Activated naive CD8-positive, alpha-beta T cell treated with anti-CD3 and anti-CD28 coated beads, Interleukin-2, amount 10 ng/mL, durations not matched to agents 7 days and 5 days (primary cell): ENCODE results near the gene FKBP8. TPM values are rescaled to one million over a fixed set of nuclear protein-coding genes. Genes with fewer than 3 reads are reported as not detected.

ENCODE experiments used
- ATAC-seq: fragments of 150-1000 bp; cut with Tn5 transposase; one replicate; pipeline ENCODE4 v1.10.0; 2021; ENCODE audit warnings: low read depth, moderate library complexity
- POLR2A ChIA-PET: fragments of 350-600 bp; sonication (Branson Sonifier 250); formaldehyde crosslinking; loops from one replicate; lab custom pipeline; 2021; ENCODE audit warnings: antibody characterized with exemption; lab: Charles Lee
- DNase-seq: peaks from one replicate; pipeline ENCODE4 v3.0.0; 2021
- H3K27ac Mint-ChIP-seq: one replicate; pipeline ENCODE4 v1.8.0; 2022; ENCODE audit warnings: mild to moderate bottlenecking, mixed read lengths
- H3K27me3 Mint-ChIP-seq: one replicate; pipeline ENCODE4 v1.8.0; 2022; ENCODE audit warnings: mild to moderate bottlenecking, moderate library complexity, mixed read lengths
- H3K36me3 Mint-ChIP-seq: one replicate; pipeline ENCODE4 v1.8.0; 2021; ENCODE audit warnings: mild to moderate bottlenecking, mixed read lengths
- H3K4me1 Mint-ChIP-seq: one replicate; pipeline ENCODE4 v1.8.0; 2021; ENCODE audit warnings: mixed read lengths
- H3K4me3 Mint-ChIP-seq: one replicate; pipeline ENCODE4 v1.8.0; 2022; ENCODE audit warnings: mild to moderate bottlenecking, moderate library complexity, mixed read lengths
- H3K9me3 Mint-ChIP-seq: one replicate; pipeline ENCODE4 v1.8.0; 2021; ENCODE audit warnings: mixed read lengths
- total RNA-seq, 2 experiments: library from RNA; stranded (reverse); gene quantifications; one replicate each; pipeline ENCODE4 v1.2.3, GENCODE V29; 2021

The FKBP8 gene
- total RNA-seq, 2 experiments from 2014 or later = 261 to 275 TPM

- DNase-seq = no peak
- Mint-ChIP-seq H3K9me3 (no peaks in the 10 kb centered on the region), H3K4me3 (no peak overlapping the region), H3K36me3 (no peaks in the 10 kb centered on the region), H3K27ac (no peak overlapping the region), H3K4me1 (peaks cover 73% of the 10 kb centered on the region), H3K27me3 (no peaks in the 10 kb centered on the region)
- no peak for ATAC-seq
- POLR2A ChIA-PET = interaction anchor here (0.6 to 1.4 kb wide), 2 partner anchors 8 to 20 kb away, joined by 3 to 7 read pairs; no protein-coding TSS in a partner anchor
Measured at GRCh38 chr19:18502246-18502637, 41.1 kb downstream of the FKBP8 start.

GRCh38 chr19:18501832-18502231 lies 41.5 kb downstream of the FKBP8 start:
- no peak overlapping the region for H3K4me3 Mint-ChIP-seq
- H3K27ac Mint-ChIP-seq = peak overlapping the region; percentile 42
- ATAC-seq (no peak), DNase-seq (no peak)
- POLR2A ChIA-PET = interaction anchor here (0.6 kb wide), 1 partner anchor 8 kb away, joined by 3 read pairs; no protein-coding TSS in a partner anchor
- no peaks in the 10 kb centered on the region for H3K36me3 Mint-ChIP-seq
- no peaks in the 10 kb centered on the region for H3K27me3 Mint-ChIP-seq
- peaks cover 73% of the 10 kb centered on the region for H3K4me1 Mint-ChIP-seq
- no peaks in the 10 kb centered on the region for H3K9me3 Mint-ChIP-seq

GRCh38 chr19:18501351-18501750 lies 42.0 kb downstream of the FKBP8 start:
- H3K4me1 Mint-ChIP-seq = peaks cover 73% of the 10 kb centered on the region
- peak overlapping the region; percentile 42 for H3K27ac Mint-ChIP-seq
- no peaks in the 10 kb centered on the region for H3K9me3 Mint-ChIP-seq
- no peaks in the 10 kb centered on the region for H3K27me3 Mint-ChIP-seq
- H3K36me3 Mint-ChIP-seq = no peaks in the 10 kb centered on the region
- DNase-seq (no peak), ATAC-seq (no peak)
- no peak overlapping the region for H3K4me3 Mint-ChIP-seq
- POLR2A ChIA-PET = no interaction called here

- Mint-ChIP-seq H3K4me1 (peaks cover 73% of the 10 kb centered on the region), H3K36me3 (no peaks in the 10 kb centered on the region), H3K27me3 (no peaks in the 10 kb centered on the region), H3K27ac (peak overlapping the region; percentile 38), H3K9me3 (no peaks in the 10 kb centered on the region), H3K4me3 (no peak overlapping the region)
- DNase-seq (no peak), ATAC-seq (no peak)
- POLR2A ChIA-PET = no interaction called here
Measured at GRCh38 chr19:18500799-18501198, 42.6 kb downstream of the FKBP8 start.

GRCh38 chr19:18500376-18500775 lies 43.0 kb downstream of the FKBP8 start:
- ATAC-seq (no peak), DNase-seq (no peak)
- Mint-ChIP-seq H3K27me3 (no peaks in the 10 kb centered on the region), H3K27ac (peak overlapping the region; percentile 38), H3K4me1 (peaks cover 72% of the 10 kb centered on the region), H3K36me3 (no peaks in the 10 kb centered on the region), H3K4me3 (peak overlapping the region; percentile 49), H3K9me3 (no peaks in the 10 kb centered on the region)
- POLR2A ChIA-PET = interaction anchor here (0.7 kb wide), 1 partner anchor 70 kb away, joined by 3 read pairs; no protein-coding TSS in a partner anchor

GRCh38 chr19:18499055-18499775 lies 44.2 kb downstream of the FKBP8 start:
- DNase-seq = no peak
- Mint-ChIP-seq H3K4me1 (peaks cover 68% of the 10 kb centered on the region), H3K4me3 (no peak overlapping the region), H3K27me3 (no peaks in the 10 kb centered on the region), H3K9me3 (no peaks in the 10 kb centered on the region), H3K27ac (peak overlapping the region; percentile 64), H3K36me3 (no peaks in the 10 kb centered on the region)
- POLR2A ChIA-PET = interaction anchor here (0.5 to 1.3 kb wide), 6 partner anchors 8 to 295 kb away, joined by 3 to 4 read pairs (median 4); no protein-coding TSS in a partner anchor
- ATAC-seq = no peak

- Mint-ChIP-seq H3K27ac (peak overlapping the region; percentile 58), H3K27me3 (no peaks in the 10 kb centered on the region), H3K4me3 (no peak overlapping the region), H3K4me1 (peaks cover 61% of the 10 kb centered on the region), H3K9me3 (no peaks in the 10 kb centered on the region), H3K36me3 (no peaks in the 10 kb centered on the region)
- DNase-seq (no peak), ATAC-seq (no peak)
- POLR2A ChIA-PET = interaction anchor here (0.7 to 2.6 kb wide), 8 partner anchors 8 to 205 kb away, joined by 4 to 25 read pairs (median 5); partner anchors contain the start of gene UBA52
Measured at GRCh38 chr19:18496980-18497256, 46.5 kb downstream of the FKBP8 start.

GRCh38 chr19:18496167-18496979 lies 47.0 kb downstream of the FKBP8 start:
- Mint-ChIP-seq H3K36me3 (no peaks in the 10 kb centered on the region), H3K27me3 (no peaks in the 10 kb centered on the region), H3K4me3 (peak overlapping the region; percentile 46), H3K4me1 (peaks cover 57% of the 10 kb centered on the region), H3K27ac (peak overlapping the region; percentile 80), H3K9me3 (no peaks in the 10 kb centered on the region)
- DNase-seq (no peak), ATAC-seq (peak; percentile 92)
- POLR2A ChIA-PET = interaction anchor here (0.9 to 2.6 kb wide), 8 partner anchors 8 to 204 kb away, joined by 4 to 25 read pairs (median 5); partner anchors contain the start of genes ELL and UBA52

- H3K4me1 Mint-ChIP-seq = peaks cover 52% of the 10 kb centered on the region
- H3K27ac Mint-ChIP-seq = peak overlapping the region; percentile 81
- POLR2A ChIA-PET = interaction anchor here (1.0 to 2.6 kb wide), 5 partner anchors 12 to 94 kb away, joined by 5 to 25 read pairs (median 7); partner anchors contain the start of genes ELL and UBA52
- no peaks in the 10 kb centered on the region for H3K36me3 Mint-ChIP-seq
- H3K27me3 Mint-ChIP-seq = no peaks in the 10 kb centered on the region
- DNase-seq (no peak), ATAC-seq (no peak)
- H3K9me3 Mint-ChIP-seq = no peaks in the 10 kb centered on the region
- H3K4me3 Mint-ChIP-seq = peak overlapping the region; percentile 48
Measured at GRCh38 chr19:18495204-18495911, 48.0 kb downstream of the FKBP8 start.

- Mint-ChIP-seq H3K4me1 (peaks cover 42% of the 10 kb centered on the region), H3K9me3 (no peaks in the 10 kb centered on the region), H3K4me3 (peak overlapping the region; percentile 15), H3K27me3 (no peaks in the 10 kb centered on the region), H3K36me3 (no peaks in the 10 kb centered on the region), H3K27ac (peak overlapping the region; percentile 59)
- no peak for ATAC-seq
- POLR2A ChIA-PET = interaction anchor here (0.6 kb wide), 1 partner anchor 8 kb away, joined by 3 read pairs; no protein-coding TSS in a partner anchor
- DNase-seq = no peak
Measured at GRCh38 chr19:18494267-18494607, 49.1 kb downstream of the FKBP8 start.

- POLR2A ChIA-PET = interaction anchor here (0.6 to 1.2 kb wide), 3 partner anchors 8 to 589 kb away, joined by 3 to 5 read pairs (median 3); partner anchors contain the start of gene ELL
- no peaks in the 10 kb centered on the region for H3K36me3 Mint-ChIP-seq
- peak overlapping the region; percentile 59 for H3K27ac Mint-ChIP-seq
- peaks cover 37% of the 10 kb centered on the region for H3K4me1 Mint-ChIP-seq
- H3K27me3 Mint-ChIP-seq = no peaks in the 10 kb centered on the region
- DNase-seq (no peak), ATAC-seq (no peak)
- no peaks in the 10 kb centered on the region for H3K9me3 Mint-ChIP-seq
- peak overlapping the region; percentile 15 for H3K4me3 Mint-ChIP-seq
Measured at GRCh38 chr19:18493440-18494266, 49.7 kb downstream of the FKBP8 start.
